B cell (primary cell): ENCODE data around the gene CADM1. TPM values are rescaled to one million over a fixed set of nuclear protein-coding genes. Genes with fewer than 3 reads are reported as not detected.

ENCODE experiments used
- ATAC-seq: fragments of 200-7000 bp; cut with Tn5 transposase; one replicate; pipeline ENCODE4 v1.10.0; 2021; ENCODE audit warnings: low read depth, mild to moderate bottlenecking, moderate number of reproducible peaks, moderate library complexity
- CTCF ChIA-PET: fragments of 350-600 bp; sonication (Branson Sonifier 250); formaldehyde crosslinking; loops from one replicate; lab custom pipeline; 2021; ENCODE audit warnings: antibody characterized with exemption, inconsistent platforms; lab: Charles Lee
- POLR2A ChIA-PET: fragments of 350-600 bp; sonication (Branson Sonifier 250); formaldehyde crosslinking; loops from one replicate; lab custom pipeline; 2021; ENCODE audit warnings: antibody characterized with exemption; lab: Charles Lee
- DNase-seq: peaks from one replicate; pipeline ENCODE4 v3.0.0; 2013
- H2AFZ ChIP-seq: 2 replicates; pipeline ENCODE4 v1.6.1; 2012; ENCODE audit warnings: mild to moderate bottlenecking, low read depth, low read length; ENCODE audit not compliant: insufficient read depth, poor library complexity, severe bottlenecking
- H3K27ac ChIP-seq, 2 donors: 1 replicate in 1 of 2; 2 replicates in 1 of 2; pipeline ENCODE4 v1.5.1; 2012 to 2013; ENCODE audit warnings: low read length in 2 of 2, mild to moderate bottlenecking in 2 of 2, moderate library complexity in 1 of 2
- H3K27me3 ChIP-seq, 4 experiments: fragments of 200-600 bp in 1 of 4; sonication (generic) in 1 of 4; replicated peaks in 1 of 4; 1 replicate in 2 of 4; 2 replicates in 2 of 4; pipeline versions ENCODE4 v1.6.1 to v1.7.0; 2013 to 2016; ENCODE audit warnings: low read length in 3 of 4, mild to moderate bottlenecking in 2 of 4, mixed read lengths in 1 of 4, moderate library complexity in 1 of 4; ENCODE audit not compliant: insufficient read depth in 4 of 4, control insufficient read depth in 3 of 4; ENCODE audit errors: control extremely low read depth in 1 of 4
- H3K36me3 ChIP-seq, 2 experiments: replicated peaks in 1 of 2; 1 replicate in 1 of 2; 2 replicates in 1 of 2; pipeline versions ENCODE4 v1.6.1 to v1.7.1; 2013; ENCODE audit warnings: low read length in 1 of 2; ENCODE audit not compliant: insufficient read depth in 2 of 2, control insufficient read depth in 1 of 2; ENCODE audit errors: control extremely low read depth in 1 of 2, extremely low read depth in 1 of 2
- H3K4me1 ChIP-seq, 2 donors: fragments of 200-600 bp in 1 of 2; sonication (generic) in 1 of 2; 1 replicate in 1 of 2; 2 replicates in 1 of 2; pipeline versions ENCODE4 v1.5.1 to v1.6.1; 2013 to 2017; ENCODE audit warnings: low read length in 2 of 2; ENCODE audit not compliant: control insufficient read depth in 2 of 2, insufficient read depth in 2 of 2
- H3K4me2 ChIP-seq: replicated peaks from 2 replicates; pipeline ENCODE3; 2012; ENCODE audit warnings: mild to moderate bottlenecking, low read depth, low read length; ENCODE audit not compliant: poor library complexity, severe bottlenecking
- H3K4me3 ChIP-seq, 5 experiments: fragments of 200-600 bp in 1 of 5; sonication (generic) in 1 of 5; 1 replicate in 3 of 5; 2 replicates in 2 of 5; pipeline versions ENCODE4 v1.5.1 to v1.7.0; 2011 to 2016; ENCODE audit warnings: low read length in 4 of 5, mild to moderate bottlenecking in 4 of 5, low read depth in 2 of 5, control low read depth in 1 of 5, moderate library complexity in 1 of 5; ENCODE audit not compliant: insufficient read depth in 1 of 5; ENCODE audit errors: control extremely low read depth in 1 of 5, extremely low read depth in 1 of 5
- H3K79me2 ChIP-seq: fragments of 200-600 bp; sonication (generic); one replicate; pipeline ENCODE4 v1.6.0; 2016; ENCODE audit warnings: low read length; ENCODE audit not compliant: control insufficient read depth, insufficient read depth
- H3K9ac ChIP-seq: fragments of 200-600 bp; sonication (generic); 2 replicates; pipeline ENCODE4 v1.6.1; 2017; ENCODE audit warnings: mild to moderate bottlenecking, low read length, moderate library complexity
- H3K9me3 ChIP-seq, 3 donors: one replicate each; pipeline versions ENCODE4 v1.6.1 to v1.7.1; 2013; ENCODE audit warnings: low read length in 2 of 3; ENCODE audit not compliant: control insufficient read depth in 2 of 3, insufficient read depth in 1 of 3; ENCODE audit errors: control extremely low read depth in 1 of 3
- H4K20me1 ChIP-seq: 2 replicates; pipeline ENCODE4 v1.6.0; 2012; ENCODE audit warnings: mild to moderate bottlenecking, low read length; ENCODE audit not compliant: insufficient read depth, control insufficient read depth, poor library complexity, severe bottlenecking
- H3K27ac Mint-ChIP-seq: one replicate; pipeline ENCODE4 v1.8.0; 2021; ENCODE audit warnings: mixed read lengths
- H3K27me3 Mint-ChIP-seq: one replicate; pipeline ENCODE4 v1.8.0; 2021; ENCODE audit warnings: mixed read lengths
- H3K4me1 Mint-ChIP-seq: one replicate; pipeline ENCODE4 v1.8.0; 2021; ENCODE audit warnings: mixed read lengths
- H3K4me3 Mint-ChIP-seq: one replicate; pipeline ENCODE4 v1.8.0; 2021; ENCODE audit warnings: mixed read lengths
- H3K9me3 Mint-ChIP-seq: one replicate; pipeline ENCODE4 v1.8.0; 2022; ENCODE audit warnings: mixed read lengths; ENCODE audit not compliant: insufficient read depth
- EZH2 ChIP-seq: IDR thresholded peaks from 2 replicates; pipeline ENCODE4 v1.6.1; 2012; ENCODE audit warnings: borderline replicate concordance, low read depth, mild to moderate bottlenecking, moderate library complexity, low read length; ENCODE audit not compliant: insufficient read depth, poor library complexity, severe bottlenecking
- WGBS: methylation state at CpG from one replicate; pipeline ENCODE4 v1.1.5; 2013; ENCODE audit warnings: missing lambda C conversion rate; ENCODE audit not compliant: insufficient coverage; 5-methylcytosine and 5-hydroxymethylcytosine counted together
- intact Hi-C: fragments of 100-400 bp; cut with micrococcal nuclease; formaldehyde crosslinking; loops from one replicate; pipeline ENCODE4 v1.10.0; 2022
- polyA plus RNA-seq: library from polyadenylated mRNA; depleted of rRNA; stranded (reverse); fragments of >200 nt; gene quantifications from 2 replicates; pipeline ENCODE4 v1.2.3, GENCODE V29; 2012
- total RNA-seq, 2 donors: library from RNA; stranded (reverse); fragments of 120-200 nt in 1 of 2; gene quantifications; 1 replicate in 1 of 2; 2 replicates in 1 of 2; pipeline versions ENCODE4 v1.2.3 to v1.2.4, GENCODE V29; 2013 to 2022
- TF ChIP-seq, protein P1 (sequence below): fragments of 200-600 bp; IDR thresholded peaks from one replicate; pipeline ENCODE4 v1.8.0; 2022; ENCODE audit warnings: antibody characterized with exemption, mild to moderate bottlenecking

CADM1 gene
- total and polyA plus RNA-seq, 2 donors (not counting 1 experiment from before 2014, with no cell fraction given): 0.43 to 0.49 TPM

DNA sequence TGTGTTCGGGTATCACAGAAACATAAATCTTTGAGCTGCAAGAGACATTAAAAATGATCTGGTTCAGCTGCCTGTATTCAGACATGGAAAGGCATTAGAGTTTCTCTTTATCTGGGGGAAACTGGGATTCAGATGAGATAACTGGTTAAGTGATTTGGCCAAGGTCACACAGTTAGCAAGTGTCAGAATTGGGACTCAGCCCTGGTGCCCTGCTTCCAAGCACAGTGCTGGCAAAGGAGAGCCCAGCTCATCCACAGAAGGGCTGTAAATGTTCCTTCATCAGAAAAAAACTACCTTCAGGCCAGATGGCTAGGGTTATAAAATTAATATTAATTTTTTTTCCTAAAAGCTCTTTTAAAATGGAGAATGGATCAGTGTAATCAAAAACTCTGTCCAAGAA lies 20.4 kb upstream of the CADM1 start:
- intact Hi-C loops: no loop called here
- Histone ChIP-seq H4K20me1 (no peaks in the 10 kb centered on the region), H3K27ac (no peak overlapping the region), H3K27me3 (peaks cover 0 to 3% (median 0%) of the 10 kb centered on the region in 4 experiments), H2AFZ (no peak overlapping the region), H3K36me3 (no peaks in the 10 kb centered on the region), H3K4me2 (no peak overlapping the region), H3K9me3 (peaks cover 0 to 9% (median 0%) of the 10 kb centered on the region in 3 donors), H3K9ac (no peak overlapping the region), H3K79me2 (no peaks in the 10 kb centered on the region), H3K4me3 (no peak overlapping the region), H3K4me1 (no peaks in the 10 kb centered on the region)
- DNase-seq (no peak), ATAC-seq (no peak)
- 91% methylated on average over 1 of the region's 1 CpG for WGBS
- Mint-ChIP-seq H3K4me1 (no peaks in the 10 kb centered on the region), H3K4me3 (no peak overlapping the region), H3K27ac (no peak overlapping the region), H3K27me3 (peaks cover 2% of the 10 kb centered on the region), H3K9me3 (no peaks in the 10 kb centered on the region)
- TF ChIP-seq EZH2: no peak
- TF ChIP-seq, protein P1, sequence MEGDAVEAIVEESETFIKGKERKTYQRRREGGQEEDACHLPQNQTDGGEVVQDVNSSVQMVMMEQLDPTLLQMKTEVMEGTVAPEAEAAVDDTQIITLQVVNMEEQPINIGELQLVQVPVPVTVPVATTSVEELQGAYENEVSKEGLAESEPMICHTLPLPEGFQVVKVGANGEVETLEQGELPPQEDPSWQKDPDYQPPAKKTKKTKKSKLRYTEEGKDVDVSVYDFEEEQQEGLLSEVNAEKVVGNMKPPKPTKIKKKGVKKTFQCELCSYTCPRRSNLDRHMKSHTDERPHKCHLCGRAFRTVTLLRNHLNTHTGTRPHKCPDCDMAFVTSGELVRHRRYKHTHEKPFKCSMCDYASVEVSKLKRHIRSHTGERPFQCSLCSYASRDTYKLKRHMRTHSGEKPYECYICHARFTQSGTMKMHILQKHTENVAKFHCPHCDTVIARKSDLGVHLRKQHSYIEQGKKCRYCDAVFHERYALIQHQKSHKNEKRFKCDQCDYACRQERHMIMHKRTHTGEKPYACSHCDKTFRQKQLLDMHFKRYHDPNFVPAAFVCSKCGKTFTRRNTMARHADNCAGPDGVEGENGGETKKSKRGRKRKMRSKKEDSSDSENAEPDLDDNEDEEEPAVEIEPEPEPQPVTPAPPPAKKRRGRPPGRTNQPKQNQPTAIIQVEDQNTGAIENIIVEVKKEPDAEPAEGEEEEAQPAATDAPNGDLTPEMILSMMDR: no peak
- CTCF ChIA-PET: no interaction called here
- POLR2A ChIA-PET: no interaction called here

DNA sequence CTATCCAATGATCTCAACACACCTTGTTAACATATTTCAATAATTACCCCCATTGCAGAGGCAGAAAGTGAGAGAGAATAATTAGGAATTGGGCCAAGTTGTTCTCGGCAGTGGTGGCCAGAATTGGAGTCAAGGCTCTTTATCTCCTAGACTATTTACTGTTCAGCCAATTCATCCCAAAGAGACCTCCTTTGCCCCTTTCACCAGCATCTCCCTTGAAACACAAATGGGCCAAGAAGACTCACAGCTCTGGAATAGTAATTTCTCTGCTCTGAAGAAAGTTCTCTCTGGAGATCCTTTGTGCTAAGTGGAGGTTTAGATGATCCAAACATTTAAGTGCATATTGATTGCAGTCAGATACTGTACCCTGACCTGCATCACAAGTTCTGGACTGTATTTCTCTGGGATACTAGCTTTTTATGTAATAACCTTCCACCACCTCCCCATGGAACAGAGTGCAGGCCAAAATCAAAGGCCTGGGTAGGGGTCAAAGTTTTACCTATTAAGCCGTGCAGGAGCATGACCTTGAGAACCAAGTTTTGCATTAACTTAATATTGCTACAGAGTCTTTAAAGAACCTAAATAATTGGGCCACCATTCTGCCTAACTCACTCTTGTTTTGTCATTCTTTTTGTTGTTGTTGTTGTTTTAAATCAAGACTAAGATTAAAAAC lies 19.6 kb upstream of the CADM1 start:
- H3K27me3 Mint-ChIP-seq: peaks cover 7% of the 10 kb centered on the region
- no CpG with 5 or more reads among the region's 2 CpGs for WGBS
- Histone ChIP-seq H3K27ac (no peak overlapping the region), H3K79me2 (no peaks in the 10 kb centered on the region), H4K20me1 (no peaks in the 10 kb centered on the region), H3K27me3 (peaks cover 0 to 3% (median 0%) of the 10 kb centered on the region in 4 experiments), H2AFZ (no peak overlapping the region), H3K4me1 (no peaks in the 10 kb centered on the region), H3K36me3 (no peaks in the 10 kb centered on the region), H3K4me2 (no peak overlapping the region), H3K4me3 (no peak overlapping the region), H3K9ac (no peak overlapping the region), H3K9me3 (peaks cover 0 to 9% (median 0%) of the 10 kb centered on the region in 3 donors)
- no peak for DNase-seq
- TF ChIP-seq, protein P1: no peak
- TF ChIP-seq EZH2: no peak
- POLR2A ChIA-PET: no interaction called here
- intact Hi-C loops: no loop called here
- no peak overlapping the region for H3K4me3 Mint-ChIP-seq
- CTCF ChIA-PET: no interaction called here
- no peak for ATAC-seq
- no peaks in the 10 kb centered on the region for H3K4me1 Mint-ChIP-seq
- no peaks in the 10 kb centered on the region for H3K9me3 Mint-ChIP-seq
- H3K27ac Mint-ChIP-seq: no peak overlapping the region
